IMR-90 (cell line): ENCODE measurements around the gene PAK4. TPM values are rescaled to one million over a fixed set of nuclear protein-coding genes. Genes with fewer than 3 reads are reported as not detected.

Source experiments
- ATAC-seq: fragments of 200-7000 bp; cut with Tn5 transposase; 2 replicates; pipeline ENCODE4 v1.9.1; 2020; ENCODE audit warnings: low read depth, mild to moderate bottlenecking, moderate library complexity
- BruUV-seq: library from RNA; stranded (reverse); fragments of 400-500 nt; replicated peaks from 2 replicates; lab custom pipeline; 2021; lab: Mats Ljungman, UMichigan
- CTCF ChIA-PET: fragments of 300-600 bp; formaldehyde crosslinking; extraction: SDS; loops from one replicate; lab custom pipeline; 2021; ENCODE audit warnings: antibody characterized with exemption; lab: Yijun Ruan, JAX
- POLR2A ChIA-PET: fragments of 300-600 bp; sonication (Branson Sonifier 250); formaldehyde crosslinking; loops from one replicate; lab custom pipeline; 2022; ENCODE audit warnings: antibody characterized with exemption; ENCODE audit not compliant: unreplicated experiment; lab: Charles Lee
- DNase-seq: peaks from one replicate; pipeline ENCODE4 v3.0.0; 2013
- H2AFZ ChIP-seq: replicated peaks from 2 replicates; pipeline ENCODE3; 2013; ENCODE audit warnings: low read length, mild to moderate bottlenecking; ENCODE audit not compliant: poor library complexity
- H2AK5ac ChIP-seq: 2 replicates; pipeline ENCODE4 v1.6.1; 2013; ENCODE audit warnings: low read depth, low read length, inconsistent platforms
- H2AK9ac ChIP-seq: replicated peaks from 2 replicates; pipeline ENCODE3; 2013; ENCODE audit warnings: mild to moderate bottlenecking, low read depth, low read length, moderate library complexity; ENCODE audit not compliant: poor library complexity
- H2BK120ac ChIP-seq: 2 replicates; pipeline ENCODE4 v1.6.1; 2013; ENCODE audit warnings: low read depth, low read length, inconsistent platforms
- H2BK15ac ChIP-seq: 3 replicates; pipeline ENCODE4 v1.6.1; 2013; ENCODE audit warnings: low read depth, low read length, inconsistent platforms
- H2BK20ac ChIP-seq: 2 replicates; pipeline ENCODE4 v1.6.1; 2013; ENCODE audit warnings: low read depth, mild to moderate bottlenecking, inconsistent platforms, low read length, moderate library complexity
- H2BK5ac ChIP-seq: 2 replicates; pipeline ENCODE4 v1.6.1; 2013; ENCODE audit warnings: mild to moderate bottlenecking, low read depth, low read length, inconsistent platforms; ENCODE audit not compliant: poor library complexity, severe bottlenecking
- H3K14ac ChIP-seq: replicated peaks from 2 replicates; pipeline ENCODE4 v1.6.1; 2013; ENCODE audit warnings: low read depth, low read length, inconsistent platforms
- H3K18ac ChIP-seq: 2 replicates; pipeline ENCODE4 v1.6.1; 2013; ENCODE audit warnings: low read depth, low read length, control low read depth
- H3K23ac ChIP-seq: 2 replicates; pipeline ENCODE4 v1.6.1; 2013; ENCODE audit warnings: low read depth, low read length, inconsistent platforms
- H3K27ac ChIP-seq: 2 replicates; pipeline ENCODE4 v1.5.1; 2013; ENCODE audit warnings: mild to moderate bottlenecking, control low read depth, low read length; ENCODE audit not compliant: insufficient read depth
- H3K27me3 ChIP-seq: 2 replicates; pipeline ENCODE4 v1.6.1; 2013; ENCODE audit warnings: low read length; ENCODE audit not compliant: control insufficient read depth, insufficient read depth
- H3K36me3 ChIP-seq: 2 replicates; pipeline ENCODE4 v1.6.1; 2013; ENCODE audit warnings: low read length, mixed read lengths; ENCODE audit not compliant: control insufficient read depth, insufficient read depth
- H3K4ac ChIP-seq: 2 replicates; pipeline ENCODE4 v1.6.1; 2013; ENCODE audit warnings: low read depth, low read length, inconsistent platforms
- H3K4me1 ChIP-seq: 2 replicates; pipeline ENCODE4 v1.6.1; 2013; ENCODE audit warnings: low read length, mixed read lengths; ENCODE audit not compliant: control insufficient read depth, insufficient read depth
- H3K4me2 ChIP-seq: 2 replicates; pipeline ENCODE4 v1.6.1; 2013; ENCODE audit warnings: low read depth, mild to moderate bottlenecking, control low read depth, low read length, moderate library complexity
- H3K4me3 ChIP-seq: 2 replicates; pipeline ENCODE4 v1.5.1; 2013; ENCODE audit warnings: low read depth, mild to moderate bottlenecking, control low read depth, low read length, moderate library complexity; ENCODE audit not compliant: insufficient read depth
- H3K56ac ChIP-seq: 2 replicates; pipeline ENCODE4 v1.6.1; 2013; ENCODE audit warnings: low read length, inconsistent platforms; ENCODE audit not compliant: insufficient read depth; ENCODE audit errors: extremely low read depth
- H3K79me1 ChIP-seq, 2 experiments: 2 replicates each; pipeline ENCODE4 v1.6.1; 2013; ENCODE audit warnings: low read length in 2 of 2, inconsistent platforms in 1 of 2, low read depth in 1 of 2
- H3K9ac ChIP-seq: 2 replicates; pipeline ENCODE4 v1.6.1; 2013; ENCODE audit warnings: low read depth, low read length, control low read depth
- H3K9me1 ChIP-seq: 2 replicates; pipeline ENCODE4 v1.6.1; 2013; ENCODE audit warnings: low read length, inconsistent platforms; ENCODE audit not compliant: insufficient read depth
- H3K9me3 ChIP-seq: 2 replicates; pipeline ENCODE4 v1.6.1; 2013; ENCODE audit warnings: low read length; ENCODE audit not compliant: control insufficient read depth, insufficient read depth
- H4K20me1 ChIP-seq: 2 replicates; pipeline ENCODE4 v1.6.1; 2013; ENCODE audit warnings: low read length, inconsistent platforms; ENCODE audit not compliant: insufficient read depth
- H4K5ac ChIP-seq: 2 replicates; pipeline ENCODE4 v1.6.1; 2013; ENCODE audit warnings: mild to moderate bottlenecking, low read depth, low read length, control low read depth
- H4K8ac ChIP-seq, 2 experiments: 2 replicates each; pipeline ENCODE4 v1.6.1; 2013; ENCODE audit warnings: low read depth in 2 of 2, low read length in 2 of 2, control low read depth in 1 of 2, inconsistent platforms in 1 of 2
- H4K91ac ChIP-seq: 2 replicates; pipeline ENCODE4 v1.6.1; 2013; ENCODE audit warnings: low read depth, low read length, inconsistent platforms; ENCODE audit not compliant: insufficient read depth
- POLR2A ChIP-seq: IDR thresholded peaks from 2 replicates; pipeline ENCODE4 v1.6.1; 2012; ENCODE audit warnings: mild to moderate bottlenecking, low read depth, low read length
- RFX5 ChIP-seq: IDR thresholded peaks from 2 replicates; pipeline ENCODE4 v1.8.0; 2012; ENCODE audit warnings: low read depth, mild to moderate bottlenecking, low read length, moderate library complexity
- WGBS, 2 experiments: methylation state at CpG; one replicate each; pipeline versions ENCODE4 v1.1.5 to v1.1.7; 2013; ENCODE audit warnings: missing lambda C conversion rate in 2 of 2; ENCODE audit not compliant: insufficient read length in 1 of 2; ENCODE audit errors: extremely low coverage in 2 of 2; 5-methylcytosine and 5-hydroxymethylcytosine counted together
- dilution Hi-C: fragments of 300-500 bp; cut with HindIII; formaldehyde crosslinking; loops from one replicate; pipeline ENCODE4 v1.14.3; 2018; ENCODE audit warnings: low sequenced_read_pairs; ENCODE audit not compliant: unreplicated experiment
- in situ Hi-C: fragments of 300-500 bp; cut with MboI; formaldehyde crosslinking; loops from 3 replicates; pipeline ENCODE4 v1.14.3; 2019; ENCODE audit warnings: low sequenced_read_pairs, inconsistent platforms, mixed read lengths
- intact Hi-C: fragments of 100-400 bp; cut with micrococcal nuclease; formaldehyde crosslinking; loops from 2 replicates; pipeline ENCODE4 v1.10.0; 2022
- polyA plus RNA-seq, 3 experiments: library from polyadenylated mRNA; depleted of rRNA; stranded (reverse); fragments of >200 nt; gene quantifications; 2 replicates each; pipeline ENCODE4 v1.2.3, GENCODE V29; 2012; ENCODE audit warnings: low replicate concordance in 1 of 3
- total RNA-seq: library from RNA; depleted of rRNA; stranded (reverse); fragments of >200 nt; gene quantifications from 2 replicates; pipeline ENCODE4 v1.2.3, GENCODE V29; 2012

Gene PAK4
- total and polyA plus RNA-seq, 2 of the 4 experiments (the other 2 are of a cell fraction) = 2.0 to 27.2 TPM

DNA sequence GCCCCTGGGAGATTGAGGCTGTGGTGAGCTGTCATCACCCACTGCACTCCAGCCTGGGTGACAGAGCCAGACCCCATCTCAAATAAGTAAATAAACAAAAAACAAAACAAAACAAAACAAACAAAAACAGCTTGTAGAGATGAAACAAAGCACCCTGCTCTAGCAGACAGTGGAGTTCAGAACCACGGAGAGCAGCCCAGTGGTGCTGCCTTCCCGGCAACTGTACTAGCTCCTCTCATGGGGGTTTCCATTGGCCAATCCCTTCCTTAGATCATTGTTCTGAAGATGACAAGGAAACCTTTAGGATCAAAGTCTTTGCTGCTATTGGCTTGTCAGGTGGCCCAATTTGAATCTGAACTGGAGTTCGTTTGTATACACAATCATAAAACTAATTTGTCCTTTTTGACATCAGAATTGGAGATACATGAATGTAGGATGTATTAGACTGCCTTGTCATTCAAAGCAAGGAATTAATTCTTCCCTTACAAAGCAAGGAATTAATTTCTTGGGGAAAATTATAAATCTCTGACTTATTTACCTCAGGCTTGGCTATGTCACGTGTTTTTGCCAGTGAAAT lies 98.2 kb downstream of the PAK4 start:
- 18% methylated on average over 2 of the region's 4 CpGs; no CpG with 5 or more reads in 1 of the 2 experiments for WGBS, 2 experiments
- no peaks in the 10 kb centered on the region for H3K9me3 ChIP-seq
- no peaks in the 10 kb centered on the region for H3K36me3 ChIP-seq
- no peak overlapping the region for H3K23ac ChIP-seq
- no peak overlapping the region for H3K4me3 ChIP-seq
- no peaks in the 10 kb centered on the region for H3K79me1 ChIP-seq
- ATAC-seq (peak; percentile 80), DNase-seq (peak; percentile 19)
- no peak overlapping the region for H2BK20ac ChIP-seq
- dilution Hi-C loops (no loop called here), in situ Hi-C loops (loop anchor here (25.0 kb wide), 1 partner anchor 761 kb away; no protein-coding TSS in a partner anchor), intact Hi-C loops (no loop called here)
- no peaks in the 10 kb centered on the region for H3K4me1 ChIP-seq
- H3K4me2 ChIP-seq = no peak overlapping the region
- no peaks in the 10 kb centered on the region for H3K9me1 ChIP-seq
- H2AFZ ChIP-seq = no peak overlapping the region
- H2BK15ac ChIP-seq = no peak overlapping the region
- no TSS peak for BruUV-seq
- no peak overlapping the region for H3K4ac ChIP-seq
- no peak overlapping the region for H4K8ac ChIP-seq
- H3K27ac ChIP-seq = no peak overlapping the region
- no peak overlapping the region for H3K9ac ChIP-seq
- H3K56ac ChIP-seq = no peak overlapping the region
- POLR2A ChIA-PET = no interaction called here
- H4K91ac ChIP-seq = no peak overlapping the region
- no peaks in the 10 kb centered on the region for H4K20me1 ChIP-seq
- no peak overlapping the region for H2BK120ac ChIP-seq
- no peak for TF ChIP-seq POLR2A
- peak; percentile 82 for TF ChIP-seq RFX5
- CTCF ChIA-PET = no interaction called here
- H3K18ac ChIP-seq = no peak overlapping the region
- H2AK5ac ChIP-seq = no peak overlapping the region
- no peak overlapping the region for H2BK5ac ChIP-seq
- H2AK9ac ChIP-seq = no peak overlapping the region
- peaks cover 12% of the 10 kb centered on the region for H3K27me3 ChIP-seq
- no peak overlapping the region for H4K5ac ChIP-seq
- H3K14ac ChIP-seq = no peak overlapping the region
